ENCODE measurements around the gene NCK2. TPM values are rescaled to one million over a fixed set of nuclear protein-coding genes. Genes with fewer than 3 reads are reported as not detected.

NCK2 gene
- total and polyA plus RNA-seq, 7 donors = 26.5 to 111 (median 40.1) TPM

- Histone ChIP-seq H3K4me3 (no peak overlapping the region), H3K4me1 (no peaks in the 10 kb centered on the region), H3K27ac (no peak overlapping the region), H3K36me3 (ENCODE audit: insufficient read depth in 1 of 2, low read depth in 1 of 2) (no peaks in the 10 kb centered on the region), H3K9me3 (no peaks in the 10 kb centered on the region), H3K27me3 (ENCODE audit: insufficient read depth in 3 of 3, low read length in 2 of 3) (no peaks in the 10 kb centered on the region)
- intact Hi-C loops (cut with DNase I) = no loop called here
- ATAC-seq = no peak
- no peak for DNase-seq
- TF ChIP-seq, protein P1, sequence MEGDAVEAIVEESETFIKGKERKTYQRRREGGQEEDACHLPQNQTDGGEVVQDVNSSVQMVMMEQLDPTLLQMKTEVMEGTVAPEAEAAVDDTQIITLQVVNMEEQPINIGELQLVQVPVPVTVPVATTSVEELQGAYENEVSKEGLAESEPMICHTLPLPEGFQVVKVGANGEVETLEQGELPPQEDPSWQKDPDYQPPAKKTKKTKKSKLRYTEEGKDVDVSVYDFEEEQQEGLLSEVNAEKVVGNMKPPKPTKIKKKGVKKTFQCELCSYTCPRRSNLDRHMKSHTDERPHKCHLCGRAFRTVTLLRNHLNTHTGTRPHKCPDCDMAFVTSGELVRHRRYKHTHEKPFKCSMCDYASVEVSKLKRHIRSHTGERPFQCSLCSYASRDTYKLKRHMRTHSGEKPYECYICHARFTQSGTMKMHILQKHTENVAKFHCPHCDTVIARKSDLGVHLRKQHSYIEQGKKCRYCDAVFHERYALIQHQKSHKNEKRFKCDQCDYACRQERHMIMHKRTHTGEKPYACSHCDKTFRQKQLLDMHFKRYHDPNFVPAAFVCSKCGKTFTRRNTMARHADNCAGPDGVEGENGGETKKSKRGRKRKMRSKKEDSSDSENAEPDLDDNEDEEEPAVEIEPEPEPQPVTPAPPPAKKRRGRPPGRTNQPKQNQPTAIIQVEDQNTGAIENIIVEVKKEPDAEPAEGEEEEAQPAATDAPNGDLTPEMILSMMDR (IDR thresholded peaks at IDR 0.05) = no peak
- WGBS, 3 donors = 93 to 98% (median 95%) methylated on average over 6 of the region's 6 CpGs
Observed at GRCh38 chr2:105936954-105937353, 192.2 kb downstream of the NCK2 start.

GRCh38 chr2:105937498-105938097 lies 192.9 kb downstream of the NCK2 start:
- intact Hi-C loops (cut with DNase I) = no loop called here
- TF ChIP-seq, protein P1 (IDR thresholded peaks at IDR 0.05) = no peak
- WGBS, 3 donors = 68 to 80% (median 69%) methylated on average over 6 of the region's 6 CpGs
- Histone ChIP-seq H3K9me3 (no peaks in the 10 kb centered on the region), H3K36me3 (ENCODE audit: insufficient read depth in 1 of 2, low read depth in 1 of 2) (no peaks in the 10 kb centered on the region), H3K27me3 (ENCODE audit: insufficient read depth in 3 of 3, low read length in 2 of 3) (no peaks in the 10 kb centered on the region), H3K27ac (no peak overlapping the region), H3K4me3 (no peak overlapping the region), H3K4me1 (no peaks in the 10 kb centered on the region)
- ATAC-seq (no peak), DNase-seq (no peak)

All from psoas muscle (tissue), 8 donors.